ENCODE results near the gene PALM.
A peak's percentile ranks its signal among the peaks of the same experiment; 100 is the strongest.

Gene PALM

GRCh38 chr19:782878-783668 lies 74.3 kb downstream of the PALM start:
- no peak for DNase-seq

- DNase-seq: no peak
These were observed 75.8 kb downstream of the PALM start for GRCh38 chr19:784541-784940.

- DNase-seq: no peak
These were observed 78.8 kb downstream of the PALM start for GRCh38 chr19:787536-787935.

GRCh38 chr19:788686-788982 lies 79.9 kb downstream of the PALM start:
- DNase-seq: no peak

- no peak for DNase-seq
These were observed 80.4 kb downstream of the PALM start for GRCh38 chr19:788983-789700.

- DNase-seq: no peak
These were observed 80.9 kb downstream of the PALM start for GRCh38 chr19:789701-790060.

- DNase-seq: no peak
These were observed 82.4 kb downstream of the PALM start for GRCh38 chr19:791007-791566.

GRCh38 chr19:791567-792305 lies 83.0 kb downstream of the PALM start:
- DNase-seq: no peak

- no peak for DNase-seq
These were observed 83.7 kb downstream of the PALM start for GRCh38 chr19:792306-792885.

GRCh38 chr19:793806-794205 lies 85.1 kb downstream of the PALM start:
- no peak for DNase-seq

GRCh38 chr19:795073-795611 lies 86.4 kb downstream of the PALM start:
- DNase-seq: no peak

- no peak for DNase-seq
These were observed 87.2 kb downstream of the PALM start for GRCh38 chr19:795691-796581.

- DNase-seq: peak; percentile 99
These were observed 88.2 kb downstream of the PALM start, which contains the start of gene PTBP1 for GRCh38 chr19:796692-797527. Gene PTBP1 (plus strand): TSS chr19:797452. CDS start chr19:797498, 46 bp downstream.

All from AML-193 (cell line).